Umbilical cord (tissue), 2 donors: ENCODE results near the gene LMNTD2. TPM values are rescaled to one million over a fixed set of nuclear protein-coding genes. Genes with fewer than 3 reads are reported as not detected.
A peak's percentile ranks its signal among the peaks of the same experiment; 100 is the strongest.

Experiments
- DNase-seq: peaks from one replicate; pipeline ENCODE4 v3.0.0-alpha.2; 2015; ENCODE audit warnings: low spot score
- total RNA-seq: library from RNA; depleted of rRNA; stranded (reverse); fragments of >200 nt; gene quantifications from one replicate; pipeline ENCODE4 v1.2.3, GENCODE V29; 2014; ENCODE audit warnings: low replicate concordance; ENCODE audit not compliant: insufficient read depth

LMNTD2 gene
- total RNA-seq, 1 donor from 2014 or later, result 0.48 TPM

GRCh38 chr11:586376-587316, 26.1 kb upstream of the LMNTD2 start:
- no peak for DNase-seq

- DNase-seq, result no peak
Observed at GRCh38 chr11:584287-584686, 23.7 kb upstream of the LMNTD2 start.

GRCh38 chr11:581752-582151, 21.2 kb upstream of the LMNTD2 start:
- DNase-seq, result no peak

GRCh38 chr11:581342-581741, 20.8 kb upstream of the LMNTD2 start:
- no peak for DNase-seq

- no peak for DNase-seq
Observed at GRCh38 chr11:579830-580601, 19.5 kb upstream of the LMNTD2 start.

- DNase-seq, result no peak
Observed at GRCh38 chr11:578276-579035, 17.9 kb upstream of the LMNTD2 start.

- DNase-seq, result no peak
Observed at GRCh38 chr11:577611-577894, 17.0 kb upstream of the LMNTD2 start.

GRCh38 chr11:576811-577610, 16.5 kb upstream of the LMNTD2 start:
- DNase-seq, result no peak

GRCh38 chr11:575996-576768, 15.6 kb upstream of the LMNTD2 start, which contains the start of gene PHRF1:
TSS of gene PHRF1 (plus strand) at chr11:576470. CDS start at chr11:581513, 5,043 bp downstream.
- DNase-seq, result peak; percentile 96

- peak; percentile 76 for DNase-seq
Observed at GRCh38 chr11:575313-575995, 14.9 kb upstream of the LMNTD2 start.

- DNase-seq, result peak; percentile 30
Observed at GRCh38 chr11:574632-575312, 14.2 kb upstream of the LMNTD2 start.

- peak; percentile 88 for DNase-seq
Observed at GRCh38 chr11:574031-574570, 13.6 kb upstream of the LMNTD2 start.

GRCh38 chr11:573146-573759, 12.7 kb upstream of the LMNTD2 start:
- no peak for DNase-seq

- no peak for DNase-seq
Observed at GRCh38 chr11:571802-572185, 11.3 kb upstream of the LMNTD2 start.

GRCh38 chr11:569158-569885, 8.8 kb upstream of the LMNTD2 start:
- no peak for DNase-seq

GRCh38 chr11:568306-569157, 8.0 kb upstream of the LMNTD2 start:
- peak; percentile 97 for DNase-seq
